GM19455 (cell line): ENCODE measurements around the gene PIAS4.

Experiments
- ATAC-seq: cut with Tn5 transposase; IDR thresholded peaks from one replicate; pipeline ENCODE4 v1.9.1; 2021; ENCODE audit not compliant: unreplicated experiment

PIAS4 gene

GRCh38 chr19:4038661-4039423 is 31.3 kb downstream of the PIAS4 start:
- no peak for ATAC-seq

- ATAC-seq, result no peak
These were observed 34.7 kb downstream of the PIAS4 start for GRCh38 chr19:4042064-4042730.

GRCh38 chr19:4042731-4043082 is 35.2 kb downstream of the PIAS4 start:
- no peak for ATAC-seq

- ATAC-seq, result no peak
These were observed 35.9 kb downstream of the PIAS4 start for GRCh38 chr19:4043401-4043800.

GRCh38 chr19:4043966-4044715 is 36.6 kb downstream of the PIAS4 start:
- no peak for ATAC-seq

- no peak for ATAC-seq
These were observed 37.5 kb downstream of the PIAS4 start for GRCh38 chr19:4044990-4045465.

GRCh38 chr19:4045597-4046361 is 38.2 kb downstream of the PIAS4 start:
- no peak for ATAC-seq

- ATAC-seq, result no peak
These were observed 38.8 kb downstream of the PIAS4 start for GRCh38 chr19:4046362-4046691.

- no peak for ATAC-seq
These were observed 39.6 kb downstream of the PIAS4 start for GRCh38 chr19:4046946-4047683.

- no peak for ATAC-seq
These were observed 41.9 kb downstream of the PIAS4 start for GRCh38 chr19:4049432-4049831.

- no peak for ATAC-seq
These were observed 43.9 kb downstream of the PIAS4 start for GRCh38 chr19:4051175-4052101.

GRCh38 chr19:4052114-4052992 is 44.8 kb downstream of the PIAS4 start:
- ATAC-seq, result no peak

GRCh38 chr19:4052993-4053422 is 45.5 kb downstream of the PIAS4 start:
- ATAC-seq, result no peak

- ATAC-seq, result no peak
These were observed 46.1 kb downstream of the PIAS4 start for GRCh38 chr19:4053423-4054324.

- no peak for ATAC-seq
These were observed 47.1 kb downstream of the PIAS4 start for GRCh38 chr19:4054441-4055208.

- ATAC-seq, result no peak
These were observed 47.6 kb downstream of the PIAS4 start for GRCh38 chr19:4055209-4055552.
